ENCODE measurements around the gene DUSP9. TPM values are rescaled to one million over a fixed set of nuclear protein-coding genes. Genes with fewer than 3 reads are reported as not detected.
A peak's percentile ranks its signal among the peaks of the same experiment; 100 is the strongest.

The DUSP9 gene
- polyA plus RNA-seq, 1 donor from 2014 or later, result 0.94 TPM

GRCh38 chrX:153687121-153688039 is 40.4 kb downstream of the DUSP9 start, which contains the start of gene SLC6A8:
SLC6A8 (plus strand) TSS chrX:153687926; CDS start chrX:153688575, 649 bp downstream.
- Histone ChIP-seq H3K9ac (ENCODE audit: low read length) (peak within 1 kb of the TSS; percentile 85), H3K9me2 (ENCODE audit: insufficient read depth, low read length) (no peaks in the 10 kb centered on the region), H3K79me2 (replicated peaks; ENCODE audit: insufficient read depth, low read length) (peaks cover 9% of the 10 kb centered on the region), H3K36me3 (ENCODE audit: insufficient read depth, low read length) (no peaks in the 10 kb centered on the region), H3K4me3 (ENCODE audit: low read length) (peak within 1 kb of the TSS; percentile 67), H3K4me2 (ENCODE audit: low read length) (no peak within 1 kb of the TSS), H3K27me3 (ENCODE audit: insufficient read depth, low read depth, low read length) (no peaks in the 10 kb centered on the region), H3K9me3 (ENCODE audit: low read length) (no peaks in the 10 kb centered on the region), H4K20me1 (ENCODE audit: insufficient read depth) (peaks cover 4% of the 10 kb centered on the region), H3K27ac (ENCODE audit: low read length) (peak within 1 kb of the TSS; percentile 83), H3F3A (ENCODE audit: insufficient read depth, low read length, poor library complexity, severe bottlenecking) (no peaks in the 10 kb centered on the region), H2AFZ (ENCODE audit: low read depth, low read length) (no peak within 1 kb of the TSS)
- TF ChIP-seq EZH2 (IDR thresholded peaks at IDR 0.05; ENCODE audit: borderline replicate concordance, insufficient read depth, low read length, poor library complexity, severe bottlenecking) (no peak), REST (IDR thresholded peaks at IDR 0.05; ENCODE audit: borderline replicate concordance) (peak; percentile 34), EP300 (conservative IDR thresholded peaks at IDR 0.05; ENCODE audit: poor library complexity, severe bottlenecking) (no peak), SMC3 (conservative IDR thresholded peaks at IDR 0.05; ENCODE audit: poor library complexity) (no peak), TAF1 (IDR thresholded peaks at IDR 0.05; ENCODE audit: low read depth) (no peak), RAD21 (conservative IDR thresholded peaks at IDR 0.05) (no peak), POLR2AphosphoS5 (IDR thresholded peaks at IDR 0.05) (peak; percentile 68)
- TF ChIP-seq, protein P1, sequence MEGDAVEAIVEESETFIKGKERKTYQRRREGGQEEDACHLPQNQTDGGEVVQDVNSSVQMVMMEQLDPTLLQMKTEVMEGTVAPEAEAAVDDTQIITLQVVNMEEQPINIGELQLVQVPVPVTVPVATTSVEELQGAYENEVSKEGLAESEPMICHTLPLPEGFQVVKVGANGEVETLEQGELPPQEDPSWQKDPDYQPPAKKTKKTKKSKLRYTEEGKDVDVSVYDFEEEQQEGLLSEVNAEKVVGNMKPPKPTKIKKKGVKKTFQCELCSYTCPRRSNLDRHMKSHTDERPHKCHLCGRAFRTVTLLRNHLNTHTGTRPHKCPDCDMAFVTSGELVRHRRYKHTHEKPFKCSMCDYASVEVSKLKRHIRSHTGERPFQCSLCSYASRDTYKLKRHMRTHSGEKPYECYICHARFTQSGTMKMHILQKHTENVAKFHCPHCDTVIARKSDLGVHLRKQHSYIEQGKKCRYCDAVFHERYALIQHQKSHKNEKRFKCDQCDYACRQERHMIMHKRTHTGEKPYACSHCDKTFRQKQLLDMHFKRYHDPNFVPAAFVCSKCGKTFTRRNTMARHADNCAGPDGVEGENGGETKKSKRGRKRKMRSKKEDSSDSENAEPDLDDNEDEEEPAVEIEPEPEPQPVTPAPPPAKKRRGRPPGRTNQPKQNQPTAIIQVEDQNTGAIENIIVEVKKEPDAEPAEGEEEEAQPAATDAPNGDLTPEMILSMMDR (IDR thresholded peaks at IDR 0.05; ENCODE audit: poor library complexity, severe bottlenecking), result peak; percentile 37

DNA sequence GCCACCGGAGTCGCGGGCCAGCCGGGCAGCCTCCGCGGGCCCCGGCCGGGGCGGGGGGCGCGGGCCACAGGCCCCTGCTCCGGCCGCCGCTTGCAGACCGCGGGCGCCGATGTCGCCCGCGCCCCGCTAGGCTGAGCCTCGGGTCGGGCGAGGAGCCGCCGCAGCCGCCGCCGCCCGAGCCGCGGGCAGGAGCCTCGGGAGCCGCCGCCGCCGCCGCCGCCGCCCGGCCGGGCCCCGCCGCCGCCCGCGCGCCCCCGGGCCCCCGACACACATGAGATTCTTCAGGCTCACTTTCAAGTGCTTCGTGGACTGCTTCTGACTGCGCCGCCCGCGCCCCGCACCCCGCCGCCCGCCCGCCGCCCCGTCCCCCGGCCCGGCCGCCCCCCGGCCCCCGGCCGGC is 41.1 kb downstream of the DUSP9 start:
- Histone ChIP-seq H3F3A (ENCODE audit: insufficient read depth, low read length, poor library complexity, severe bottlenecking) (no peaks in the 10 kb centered on the region), H3K4me3 (ENCODE audit: low read length) (no peak overlapping the region), H3K9ac (ENCODE audit: low read length) (no peak overlapping the region), H3K27me3 (ENCODE audit: insufficient read depth, low read depth, low read length) (no peaks in the 10 kb centered on the region), H3K79me2 (replicated peaks; ENCODE audit: insufficient read depth, low read length) (peaks cover 9% of the 10 kb centered on the region), H2AFZ (ENCODE audit: low read depth, low read length) (no peak overlapping the region), H4K20me1 (ENCODE audit: insufficient read depth) (peaks cover 4% of the 10 kb centered on the region), H3K9me2 (ENCODE audit: insufficient read depth, low read length) (no peaks in the 10 kb centered on the region), H3K27ac (ENCODE audit: low read length) (no peak overlapping the region), H3K4me2 (ENCODE audit: low read length) (no peak overlapping the region), H3K36me3 (ENCODE audit: insufficient read depth, low read length) (no peaks in the 10 kb centered on the region), H3K9me3 (ENCODE audit: low read length) (no peaks in the 10 kb centered on the region)
- TF ChIP-seq REST (IDR thresholded peaks at IDR 0.05; ENCODE audit: borderline replicate concordance) (no peak), POLR2AphosphoS5 (IDR thresholded peaks at IDR 0.05) (no peak), RAD21 (conservative IDR thresholded peaks at IDR 0.05) (no peak), MXI1 (conservative IDR thresholded peaks at IDR 0.05; ENCODE audit: poor library complexity, severe bottlenecking) (no peak)

Measured in neural cell (in vitro differentiated cells).